Suprapubic skin (tissue), 4 donors: ENCODE measurements around the gene EYA2.

Source experiments
- CTCF ChIP-seq, 2 donors: fragments of 200-600 bp in 1 of 2; fragments of 450-650 bp in 1 of 2; sonication (generic) in 1 of 2; IDR thresholded peaks; one replicate each; pipeline ENCODE4 v1.5.1; 2016 to 2019; ENCODE audit warnings: antibody characterized with exemption in 2 of 2, mild to moderate bottlenecking in 1 of 2, moderate library complexity in 1 of 2
- EP300 ChIP-seq: sonication (generic); formaldehyde crosslinking; IDR thresholded peaks from one replicate; pipeline ENCODE4 v1.6.1; 2017; ENCODE audit warnings: antibody characterized with exemption
- POLR2A ChIP-seq, 2 donors: fragments of 450-650 bp; IDR thresholded peaks; one replicate each; pipeline ENCODE4 v1.6.1; 2017; ENCODE audit warnings: antibody characterized with exemption in 2 of 2, mild to moderate bottlenecking in 2 of 2, moderate library complexity in 2 of 2
- POLR2AphosphoS5 ChIP-seq, 3 donors: sonication (generic); formaldehyde crosslinking; IDR thresholded peaks; one replicate each; pipeline ENCODE4 v1.6.1; 2017; ENCODE audit warnings: antibody characterized with exemption in 3 of 3

DNA sequence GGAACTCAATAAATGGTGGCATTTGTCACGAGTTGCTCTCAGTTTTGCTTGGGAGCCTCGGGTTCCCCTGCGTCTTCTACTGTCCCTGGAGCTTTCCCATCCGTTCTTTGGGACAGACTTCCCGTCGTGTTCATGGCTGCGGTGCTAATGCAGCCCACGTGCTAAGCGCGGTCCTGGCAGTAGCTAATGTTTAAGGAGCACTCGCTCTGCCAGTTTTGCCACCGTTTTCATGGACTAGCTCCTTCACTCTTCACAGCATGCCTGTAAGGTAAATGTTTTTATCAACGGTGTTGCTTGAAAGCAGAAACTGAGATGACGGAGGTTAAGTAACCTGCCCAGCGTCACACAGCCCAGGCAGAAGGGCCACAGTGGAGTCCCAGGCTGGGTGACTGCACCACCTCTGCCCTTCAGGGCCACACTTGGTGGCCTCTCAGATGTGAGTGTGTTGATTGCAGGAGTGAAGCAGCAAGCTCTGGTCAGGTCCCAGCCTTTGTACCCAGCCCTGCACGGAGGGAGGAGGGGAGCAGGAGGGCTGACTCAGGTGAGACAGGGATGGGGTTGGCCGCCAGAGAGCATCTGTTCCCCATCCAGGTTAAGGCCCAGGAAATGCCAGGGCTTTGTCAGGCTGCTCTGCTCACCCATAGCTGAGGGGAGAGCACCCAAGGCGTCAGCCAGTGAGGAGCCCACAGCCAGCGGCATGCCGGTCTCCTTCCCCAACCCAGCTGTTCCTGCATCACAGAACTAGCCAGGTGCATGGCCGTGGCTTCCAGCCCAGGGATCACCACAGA is 280.0 kb downstream of the EYA2 start:
- TF ChIP-seq POLR2AphosphoS5 (IDR thresholded peaks at IDR 0.05) (no peak), CTCF (IDR thresholded peaks at IDR 0.05) (no peak), POLR2A (IDR thresholded peaks at IDR 0.05) (no peak), EP300 (no peak)
